Smooth muscle cell of the brain vasculature (primary cell): ENCODE results near the gene ZMYND8.
"Not testable (repeated sequence)": the region's sequence is repeated elsewhere in the genome, so short reads cannot be mapped to it uniquely, and the experiment has no call there.

ENCODE experiments used
- DNase-seq: peaks from one replicate; pipeline ENCODE4 v3.0.0-alpha.2; 2012; ENCODE audit warnings: low read depth, low spot score

Gene ZMYND8

GRCh38 chr20:47246061-47246777 lies 110.3 kb downstream of the ZMYND8 start:
- DNase-seq = no peak

DNA sequence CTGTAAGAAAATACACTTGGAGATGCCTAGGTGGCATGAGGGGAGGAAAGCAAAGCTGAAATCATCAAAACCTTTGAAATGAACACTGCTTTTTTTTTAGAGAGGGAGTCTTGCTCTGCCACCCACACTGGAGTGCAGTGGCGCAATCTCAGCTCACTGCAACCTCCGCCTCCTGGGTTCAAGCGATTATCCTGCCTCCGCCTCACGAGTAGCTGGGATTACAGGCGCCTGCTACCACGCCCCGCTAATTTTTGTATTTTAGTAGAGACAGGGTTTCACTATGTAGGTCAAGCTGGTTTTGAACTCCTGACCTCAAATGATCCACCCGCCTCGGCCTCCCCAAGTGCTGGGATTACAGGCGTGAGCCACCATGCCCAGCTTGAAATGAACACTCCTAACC lies 111.3 kb downstream of the ZMYND8 start:
- DNase-seq = not testable (repeated sequence)

DNA sequence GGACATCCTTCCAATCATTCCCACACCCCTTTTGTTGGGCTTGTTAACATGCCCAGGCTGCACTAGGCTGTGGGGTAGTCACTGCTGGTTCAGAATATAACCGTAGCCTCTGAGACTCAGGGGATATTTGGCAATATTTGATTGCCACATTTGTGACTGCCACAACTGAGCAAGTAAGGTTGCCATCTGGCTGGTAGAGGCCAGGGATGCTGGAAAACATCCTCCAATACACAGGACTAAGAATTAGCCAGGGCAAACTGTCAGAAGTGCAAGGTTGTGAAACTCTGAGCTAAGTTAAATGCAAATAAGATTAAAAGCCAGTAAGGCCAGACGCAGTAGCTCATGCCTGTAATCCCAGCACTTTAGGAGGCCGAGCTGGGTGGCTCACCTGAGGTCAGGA lies 112.0 kb downstream of the ZMYND8 start:
- no peak for DNase-seq

- no peak for DNase-seq
Observed at GRCh38 chr20:47243532-47244305, 112.8 kb downstream of the ZMYND8 start.

DNA sequence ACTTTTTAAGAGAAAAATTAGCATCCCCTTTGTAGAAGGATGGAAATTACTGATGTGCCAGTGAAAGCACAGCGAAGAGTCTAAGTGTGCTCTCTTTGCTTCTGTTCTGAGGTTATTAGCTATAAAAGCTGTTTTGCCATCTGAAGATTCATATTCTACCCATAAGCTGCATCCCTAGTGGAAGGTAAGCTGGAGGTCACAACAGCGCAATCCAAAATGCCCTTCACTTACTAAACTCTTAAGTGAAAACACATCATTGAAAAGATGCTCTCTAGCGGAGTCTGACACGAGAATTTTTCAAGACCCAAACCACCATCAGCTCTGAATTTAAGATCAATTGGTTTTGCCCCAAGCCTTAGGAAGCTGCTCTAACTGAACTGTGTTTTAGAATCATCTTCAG lies 113.5 kb downstream of the ZMYND8 start:
- DNase-seq = no peak

DNA sequence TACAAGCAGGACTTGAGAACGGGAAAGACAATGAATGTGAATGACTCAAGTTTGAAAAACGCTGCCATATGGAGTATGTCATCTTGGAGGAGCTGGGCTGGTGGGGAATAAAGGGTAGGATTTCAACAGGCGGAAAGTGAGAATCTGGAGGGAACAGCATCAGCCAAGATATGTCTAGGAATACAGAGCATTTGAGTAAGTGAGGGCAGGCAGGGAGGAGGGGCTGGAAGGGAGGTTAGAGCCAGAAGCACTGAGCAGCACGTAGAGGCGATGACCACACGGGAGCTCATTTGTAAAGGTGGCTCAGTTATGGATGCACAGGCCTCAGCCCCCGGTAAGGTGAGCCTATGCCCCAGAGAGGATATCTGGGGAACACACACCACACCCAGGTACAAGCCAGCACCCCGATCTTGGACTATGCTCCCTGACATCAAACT lies 115.1 kb downstream of the ZMYND8 start:
- DNase-seq = no peak

GRCh38 chr20:47240096-47240495 lies 116.4 kb downstream of the ZMYND8 start:
- DNase-seq = not testable (repeated sequence)

DNA sequence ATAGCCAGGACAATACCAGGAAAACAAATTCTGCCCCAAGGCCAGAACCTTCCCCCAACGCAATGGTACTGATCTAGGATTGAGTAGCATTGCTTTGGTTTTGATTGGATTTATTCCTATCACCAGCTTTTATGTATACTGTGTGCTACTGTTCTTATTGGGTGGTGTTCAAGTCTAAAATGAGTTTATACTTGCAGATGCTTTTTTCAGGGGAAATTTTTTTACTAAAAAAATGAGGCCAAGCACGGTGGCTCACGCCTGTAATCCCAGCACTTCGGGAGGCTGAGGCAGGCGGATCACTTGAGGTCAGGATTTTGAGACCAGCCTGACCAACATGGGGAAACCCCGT lies 116.8 kb downstream of the ZMYND8 start:
- no peak for DNase-seq

- no peak for DNase-seq
Observed at GRCh38 chr20:47238780-47239718, 117.5 kb downstream of the ZMYND8 start.

GRCh38 chr20:47237715-47238114 lies 118.8 kb downstream of the ZMYND8 start:
- DNase-seq = no peak

- no peak for DNase-seq
Observed at GRCh38 chr20:47236639-47236900, 119.9 kb downstream of the ZMYND8 start.

DNA sequence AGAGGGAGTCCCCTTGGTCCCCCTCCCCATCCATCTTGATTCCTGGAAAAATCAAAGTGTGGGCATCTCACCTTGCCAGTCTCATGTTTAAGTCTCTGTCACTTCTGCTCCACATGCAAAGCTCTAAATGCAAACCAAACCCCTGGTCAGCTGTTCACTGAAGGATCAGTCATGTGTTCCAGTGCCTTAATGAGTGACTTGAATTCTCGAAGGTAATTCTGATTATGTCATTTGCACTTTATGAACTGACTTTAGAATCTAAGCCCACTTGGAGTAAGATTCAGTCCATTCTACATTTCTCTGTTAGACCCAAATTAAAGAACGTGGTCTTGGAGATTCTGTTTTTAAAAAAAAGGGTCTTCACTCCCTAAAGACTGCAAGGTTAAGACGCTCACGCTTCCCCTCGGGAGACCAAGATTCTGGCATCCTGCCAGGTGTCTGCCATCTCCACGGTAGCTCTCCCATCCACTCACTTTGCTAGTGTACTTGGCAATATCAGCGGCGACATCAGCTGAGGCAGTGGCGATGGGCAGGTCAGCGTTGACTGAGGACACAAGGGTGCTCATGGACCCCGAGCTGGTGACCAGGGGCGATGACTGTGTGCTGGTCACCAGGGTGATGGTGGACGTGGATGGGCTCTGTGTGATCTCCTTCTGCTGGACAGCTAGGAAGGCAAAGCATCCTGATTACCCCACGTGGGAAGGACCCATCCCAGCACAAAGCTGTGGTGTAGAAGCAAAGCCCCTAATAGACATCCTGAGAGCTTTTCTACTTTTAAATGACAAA lies 120.5 kb downstream of the ZMYND8 start:
- DNase-seq = no peak

GRCh38 chr20:47235111-47235510 lies 121.4 kb downstream of the ZMYND8 start:
- DNase-seq = no peak

DNA sequence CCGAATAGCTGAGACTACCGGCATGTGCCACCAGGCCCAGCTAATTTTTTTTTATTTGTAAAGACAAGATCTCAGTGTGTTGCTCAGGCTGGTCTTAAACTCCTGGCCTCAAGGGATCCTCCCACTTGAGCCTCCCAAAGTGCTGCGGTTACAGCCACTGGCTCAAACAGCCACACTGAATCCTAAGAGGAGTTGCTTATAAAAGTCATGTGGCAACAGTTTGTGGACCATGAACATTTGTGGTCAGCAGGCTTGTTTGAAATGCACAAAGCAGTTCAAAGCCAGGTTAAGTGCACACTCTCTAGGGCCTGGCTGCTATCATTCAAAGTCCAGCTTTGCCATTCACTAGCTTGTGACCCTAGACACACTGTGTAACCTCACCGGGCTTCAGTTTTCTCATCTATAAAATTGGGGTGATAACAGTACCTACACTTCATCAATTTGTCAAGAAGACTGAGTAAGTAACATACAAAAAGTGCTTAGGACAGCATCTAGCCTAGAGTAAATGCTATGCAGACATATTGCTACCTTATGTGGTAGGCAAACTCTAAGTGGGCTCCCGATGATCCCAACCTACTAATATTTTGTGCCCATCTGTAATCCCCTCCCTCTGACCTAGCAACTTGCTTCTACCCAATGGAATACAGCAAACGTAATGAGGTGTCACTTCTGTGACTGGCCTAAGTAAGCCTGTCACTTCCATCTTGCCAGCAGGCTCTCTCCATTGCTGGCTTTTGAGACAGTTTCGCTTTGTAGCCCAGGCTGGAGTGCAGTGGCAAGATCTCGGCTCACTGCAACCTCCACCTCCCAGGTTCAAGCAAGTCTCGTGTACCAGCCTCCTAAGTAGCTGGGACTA lies 122.9 kb downstream of the ZMYND8 start:
- DNase-seq = no peak

GRCh38 chr20:47232518-47232917 lies 124.0 kb downstream of the ZMYND8 start:
- DNase-seq = no peak

DNA sequence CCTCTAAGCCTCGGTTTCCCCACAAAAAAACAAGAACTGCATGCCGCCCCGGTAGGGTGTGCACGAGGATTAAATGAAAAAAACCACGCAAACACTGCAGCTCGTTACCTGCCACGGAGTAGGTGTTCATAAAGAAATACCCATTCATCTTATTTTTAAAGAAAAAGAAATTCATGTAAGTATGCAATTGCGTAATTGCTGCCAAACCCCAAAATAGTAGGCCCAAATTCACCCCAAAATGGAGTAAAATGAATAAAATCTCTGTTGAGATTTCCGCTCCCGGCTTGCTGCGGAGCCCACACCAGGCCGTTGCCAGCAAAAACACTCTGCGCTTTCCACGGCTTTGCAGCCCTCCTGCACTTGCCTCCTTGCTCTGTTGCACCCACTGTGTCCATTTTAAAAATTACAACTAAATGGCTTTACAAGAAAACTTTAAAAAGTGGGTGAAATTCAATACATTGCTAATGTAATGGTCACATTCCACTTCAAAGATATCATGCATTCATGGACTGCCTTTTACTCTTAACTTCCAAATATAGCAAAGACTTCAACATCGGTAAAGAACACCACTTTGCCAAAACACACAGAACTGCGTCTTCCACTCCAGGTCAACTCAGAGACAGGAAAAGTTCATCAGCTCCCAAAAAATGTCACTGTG lies 125.0 kb downstream of the ZMYND8 start:
- DNase-seq = no peak

GRCh38 chr20:47230811-47231256 lies 125.7 kb downstream of the ZMYND8 start:
- no peak for DNase-seq

DNA sequence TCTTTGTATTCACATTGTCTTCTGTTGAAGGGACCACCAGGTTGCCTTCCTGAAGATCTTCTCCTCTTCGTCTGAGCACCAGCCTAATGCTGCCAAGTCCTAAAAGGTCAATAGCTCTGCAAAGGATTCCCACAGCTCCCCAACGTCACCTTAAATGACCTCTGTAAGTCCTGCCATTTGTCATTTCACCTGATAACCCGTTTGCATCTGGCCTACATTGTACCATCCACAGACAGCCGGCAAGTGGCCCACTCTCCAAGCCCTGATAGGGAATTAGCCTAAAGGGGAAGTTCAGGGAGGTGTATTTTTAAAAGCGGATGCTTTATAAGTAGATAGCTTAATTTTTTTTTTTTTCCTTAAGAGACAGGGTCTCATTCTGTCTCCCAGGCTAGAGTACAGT lies 127.8 kb downstream of the ZMYND8 start:
- no peak for DNase-seq

- no peak for DNase-seq
Observed at GRCh38 chr20:47227576-47227975, 128.9 kb downstream of the ZMYND8 start.

- DNase-seq = no peak
Observed at GRCh38 chr20:47227119-47227518, 129.4 kb downstream of the ZMYND8 start.
